Daoy (cell line): ENCODE measurements around the gene THAP4. TPM values are rescaled to one million over a fixed set of nuclear protein-coding genes. Genes with fewer than 3 reads are reported as not detected.
A peak's percentile ranks its signal among the peaks of the same experiment; 100 is the strongest.

ENCODE experiments used
- DNase-seq: peaks from one replicate; pipeline ENCODE4 v3.0.0-alpha.2; 2015; ENCODE audit warnings: low read depth
- total RNA-seq: library from RNA; depleted of rRNA; stranded (reverse); fragments of >200 nt; shearing (Covaris generic); gene quantifications from 2 replicates; pipeline ENCODE4 v1.2.3, GENCODE V29; 2014

THAP4 gene
- total RNA-seq, 1 experiment from 2014 or later, result 45.7 TPM

- no peak for DNase-seq
Measured at GRCh38 chr2:241564596-241565410, 72.2 kb downstream of the THAP4 start.

GRCh38 chr2:241563981-241564595 is 72.9 kb downstream of the THAP4 start:
- no peak for DNase-seq

- no peak for DNase-seq
Measured at GRCh38 chr2:241563571-241563980, 73.4 kb downstream of the THAP4 start.

- DNase-seq, result no peak
Measured at GRCh38 chr2:241563031-241563507, 73.9 kb downstream of the THAP4 start.

- DNase-seq, result no peak
Measured at GRCh38 chr2:241562269-241562891, 74.6 kb downstream of the THAP4 start.

- peak; percentile 66 for DNase-seq
Measured at GRCh38 chr2:241561832-241562231, 75.1 kb downstream of the THAP4 start.

GRCh38 chr2:241560883-241561474 is 76.0 kb downstream of the THAP4 start:
- no peak for DNase-seq

- no peak for DNase-seq
Measured at GRCh38 chr2:241560162-241560882, 76.6 kb downstream of the THAP4 start.

GRCh38 chr2:241559323-241560161 is 77.4 kb downstream of the THAP4 start:
- DNase-seq, result peak; percentile 70

- DNase-seq, result peak; percentile 42
Measured at GRCh38 chr2:241558532-241559322, 78.2 kb downstream of the THAP4 start, which contains the start of gene BOK. BOK (plus strand) TSS chr2:241558745; CDS start chr2:241559484, 739 bp downstream.

GRCh38 chr2:241556746-241557145 is 80.2 kb downstream of the THAP4 start:
- DNase-seq, result no peak

- no peak for DNase-seq
Measured at GRCh38 chr2:241555711-241556110, 81.2 kb downstream of the THAP4 start.

GRCh38 chr2:241554610-241555322 is 82.2 kb downstream of the THAP4 start:
- DNase-seq, result no peak

- DNase-seq, result no peak
Measured at GRCh38 chr2:241553981-241554380, 83.0 kb downstream of the THAP4 start.

GRCh38 chr2:241553512-241553830 is 83.5 kb downstream of the THAP4 start:
- no peak for DNase-seq

- no peak for DNase-seq
Measured at GRCh38 chr2:241551998-241552737, 84.8 kb downstream of the THAP4 start.

- DNase-seq, result no peak
Measured at GRCh38 chr2:241551599-241551997, 85.4 kb downstream of the THAP4 start.
